NOMO-1 treated with DMSO at 0.1 percent for 48 hours (cell line): ENCODE results near the gene THOC2.
"Not testable (repeated sequence)": the region's sequence is repeated elsewhere in the genome, so short reads cannot be mapped to it uniquely, and the experiment has no call there.

Source experiments
- DNase-seq: peaks from one replicate; lab custom pipeline; 2025; ENCODE audit not compliant: unreplicated experiment; lab: John Stamatoyannopoulos, UW

Gene THOC2

GRCh38 chrX:123679733-123680460, 53.0 kb downstream of the THOC2 start:
- not testable (repeated sequence) for DNase-seq

- DNase-seq: no peak
Observed at GRCh38 chrX:123675154-123675553, 57.7 kb downstream of the THOC2 start.

GRCh38 chrX:123673813-123674212, 59.0 kb downstream of the THOC2 start:
- DNase-seq: no peak

GRCh38 chrX:123665197-123665596, 67.7 kb downstream of the THOC2 start:
- no peak for DNase-seq

- DNase-seq: not testable (repeated sequence)
Observed at GRCh38 chrX:123664467-123665167, 68.2 kb downstream of the THOC2 start.

- not testable (repeated sequence) for DNase-seq
Observed at GRCh38 chrX:123663720-123664119, 69.1 kb downstream of the THOC2 start.

- not testable (repeated sequence) for DNase-seq
Observed at GRCh38 chrX:123656507-123656906, 76.3 kb downstream of the THOC2 start.

GRCh38 chrX:123648811-123649181, 84.1 kb downstream of the THOC2 start:
- DNase-seq: not testable (repeated sequence)

GRCh38 chrX:123648028-123648810, 84.6 kb downstream of the THOC2 start:
- DNase-seq: no peak

GRCh38 chrX:123647244-123647643, 85.6 kb downstream of the THOC2 start:
- no peak for DNase-seq

- no peak for DNase-seq
Observed at GRCh38 chrX:123629502-123629901, 103.3 kb downstream of the THOC2 start.

- no peak for DNase-seq
Observed at GRCh38 chrX:123626962-123627361, 105.9 kb downstream of the THOC2 start.

GRCh38 chrX:123625952-123626351, 106.9 kb downstream of the THOC2 start:
- DNase-seq: no peak

- no peak for DNase-seq
Observed at GRCh38 chrX:123625477-123625876, 107.4 kb downstream of the THOC2 start.

GRCh38 chrX:123617007-123617406, 115.8 kb downstream of the THOC2 start:
- no peak for DNase-seq

GRCh38 chrX:123610915-123611314, 121.9 kb downstream of the THOC2 start:
- DNase-seq: no peak

GRCh38 chrX:123607806-123608205, 125.0 kb downstream of the THOC2 start:
- no peak for DNase-seq

- DNase-seq: no peak
Observed at GRCh38 chrX:123607270-123607669, 125.6 kb downstream of the THOC2 start.

GRCh38 chrX:123603491-123603890, 129.4 kb downstream of the THOC2 start:
- DNase-seq: no peak

- no peak for DNase-seq
Observed at GRCh38 chrX:123601437-123601836, 131.4 kb downstream of the THOC2 start.

- no peak for DNase-seq
Observed at GRCh38 chrX:123600181-123600580, 132.7 kb downstream of the THOC2 start.
